Muscle of leg (tissue), 11 donors: Measurements from ENCODE around the gene DDX49. TPM values are rescaled to one million over a fixed set of nuclear protein-coding genes. Genes with fewer than 3 reads are reported as not detected.

Experiments
- DNase-seq: peaks from one replicate; pipeline ENCODE4 v3.0.0; 2013
- H3K27ac ChIP-seq: one replicate; pipeline ENCODE4 v1.5.1; 2013; ENCODE audit warnings: mild to moderate bottlenecking, low read length, control low read depth
- H3K27me3 ChIP-seq: one replicate; pipeline ENCODE4 v1.6.1; 2013; ENCODE audit warnings: low read length; ENCODE audit not compliant: control insufficient read depth, insufficient read depth
- H3K36me3 ChIP-seq: one replicate; pipeline ENCODE4 v1.6.1; 2013; ENCODE audit warnings: low read length; ENCODE audit not compliant: control insufficient read depth, insufficient read depth
- H3K4me1 ChIP-seq: one replicate; pipeline ENCODE4 v1.6.1; 2013; ENCODE audit warnings: low read length; ENCODE audit not compliant: control insufficient read depth, insufficient read depth
- H3K4me3 ChIP-seq: one replicate; pipeline ENCODE4 v1.5.1; 2013; ENCODE audit warnings: low read length, control low read depth
- H3K9me3 ChIP-seq: replicated peaks from 2 replicates; pipeline ENCODE4 v1.6.1; 2013; ENCODE audit warnings: low read depth, low read length; ENCODE audit not compliant: control insufficient read depth
- WGBS: methylation state at CpG from one replicate; pipeline ENCODE4 v1.1.5; 2013; ENCODE audit warnings: missing lambda C conversion rate; ENCODE audit not compliant: insufficient coverage; 5-methylcytosine and 5-hydroxymethylcytosine counted together
- polyA plus RNA-seq, 8 donors: library from polyadenylated mRNA; unstranded; fragments of 120-200 nt; gene quantifications; one replicate each; pipeline versions ENCODE4 v1.2.1 to v1.2.3, GENCODE V29; 2013; ENCODE audit warnings: inconsistent platforms in 1 of 8, low replicate concordance in 1 of 8; ENCODE audit not compliant: insufficient read length in 8 of 8, insufficient read depth in 1 of 8
- total RNA-seq: library from RNA; stranded (reverse); fragments of 120-200 nt; gene quantifications from one replicate; pipeline ENCODE4 v1.2.4, GENCODE V29; 2013

DDX49 gene
- total and polyA plus RNA-seq, 9 donors = 37.6 to 51.5 (median 41.7) TPM

GRCh38 chr19:18928018-18928805 lies 8.7 kb downstream of the DDX49 start:
- 80% methylated on average over 23 of the region's 26 CpGs for WGBS
- DNase-seq = no peak
- H3K27me3 ChIP-seq = no peaks in the 10 kb centered on the region
- H3K4me1 ChIP-seq = no peaks in the 10 kb centered on the region
- no peak overlapping the region for H3K27ac ChIP-seq
- H3K36me3 ChIP-seq = peaks cover 77% of the 10 kb centered on the region
- no peaks in the 10 kb centered on the region for H3K9me3 ChIP-seq
- no peak overlapping the region for H3K4me3 ChIP-seq

GRCh38 chr19:18929311-18929710 lies 9.8 kb downstream of the DDX49 start:
- H3K27me3 ChIP-seq = no peaks in the 10 kb centered on the region
- no peaks in the 10 kb centered on the region for H3K4me1 ChIP-seq
- H3K27ac ChIP-seq = no peak overlapping the region
- WGBS = 83% methylated on average over 17 of the region's 25 CpGs
- H3K36me3 ChIP-seq = peaks cover 77% of the 10 kb centered on the region
- no peak for DNase-seq
- no peaks in the 10 kb centered on the region for H3K9me3 ChIP-seq
- H3K4me3 ChIP-seq = no peak overlapping the region

- DNase-seq = no peak
- Histone ChIP-seq H3K9me3 (no peaks in the 10 kb centered on the region), H3K4me1 (no peaks in the 10 kb centered on the region), H3K27ac (no peak overlapping the region), H3K27me3 (no peaks in the 10 kb centered on the region), H3K36me3 (peaks cover 65% of the 10 kb centered on the region), H3K4me3 (no peak overlapping the region)
- WGBS = 82% methylated on average over 27 of the region's 34 CpGs
These were observed 12.0 kb downstream of the DDX49 start for GRCh38 chr19:18931316-18932162.

- DNase-seq = peak; percentile 51
- no peak overlapping the region for H3K4me3 ChIP-seq
These were observed 12.8 kb downstream of the DDX49 start for GRCh38 chr19:18932216-18932841.

GRCh38 chr19:18933297-18933696 lies 13.8 kb downstream of the DDX49 start:
- H3K9me3 ChIP-seq = no peaks in the 10 kb centered on the region
- no peaks in the 10 kb centered on the region for H3K4me1 ChIP-seq
- no peak overlapping the region for H3K27ac ChIP-seq
- WGBS = 72% methylated on average over 6 of the region's 13 CpGs
- H3K4me3 ChIP-seq = no peak overlapping the region
- peaks cover 59% of the 10 kb centered on the region for H3K36me3 ChIP-seq
- no peaks in the 10 kb centered on the region for H3K27me3 ChIP-seq
- no peak for DNase-seq

More at GRCh38 chr19:18932216-18932841, 12.8 kb downstream of the DDX49 start:
- Histone ChIP-seq H3K9me3 (no peaks in the 10 kb centered on the region), H3K27me3 (no peaks in the 10 kb centered on the region), H3K27ac (no peak overlapping the region), H3K36me3 (peaks cover 62% of the 10 kb centered on the region), H3K4me1 (no peaks in the 10 kb centered on the region)
- WGBS = 37% methylated on average over 34 of the region's 37 CpGs

GRCh38 chr19:18939163-18939562 lies 19.6 kb downstream of the DDX49 start:
- no CpG with 5 or more reads among the region's 3 CpGs for WGBS
- Histone ChIP-seq H3K36me3 (peaks cover 29% of the 10 kb centered on the region), H3K27ac (no peak overlapping the region), H3K4me3 (no peak overlapping the region), H3K4me1 (peaks cover 16% of the 10 kb centered on the region), H3K9me3 (no peaks in the 10 kb centered on the region), H3K27me3 (no peaks in the 10 kb centered on the region)
- DNase-seq = no peak

GRCh38 chr19:18939922-18940768 lies 20.6 kb downstream of the DDX49 start:
- H3K27me3 ChIP-seq = no peaks in the 10 kb centered on the region
- DNase-seq = peak; percentile 84
- no peaks in the 10 kb centered on the region for H3K9me3 ChIP-seq
- H3K36me3 ChIP-seq = peaks cover 20% of the 10 kb centered on the region
- peak overlapping the region; percentile 77 for H3K4me3 ChIP-seq
- peaks cover 16% of the 10 kb centered on the region for H3K4me1 ChIP-seq
- peak overlapping the region; percentile 84 for H3K27ac ChIP-seq
- under 1% methylated on average over 45 of the region's 47 CpGs for WGBS

GRCh38 chr19:18940769-18941627 lies 21.5 kb downstream of the DDX49 start, which contains the start of gene HOMER3:
Gene HOMER3 (minus strand): TSS chr19:18941217. CDS start chr19:18938982, 2,235 bp downstream.
- Histone ChIP-seq H3K27me3 (no peaks in the 10 kb centered on the region), H3K4me3 (peak within 1 kb of the TSS; percentile 77), H3K36me3 (peaks cover 19% of the 10 kb centered on the region), H3K9me3 (no peaks in the 10 kb centered on the region), H3K4me1 (peaks cover 16% of the 10 kb centered on the region), H3K27ac (peak within 1 kb of the TSS; percentile 84)
- DNase-seq = peak; percentile 89
- WGBS = under 1% methylated on average over 53 of the region's 81 CpGs
